Esophagus squamous epithelium (tissue), 5 donors: ENCODE measurements around the gene ZNF75A. TPM values are rescaled to one million over a fixed set of nuclear protein-coding genes. Genes with fewer than 3 reads are reported as not detected.

Experiments used
- DNase-seq: peaks from one replicate; lab custom pipeline; 2025; lab: John Stamatoyannopoulos, UW
- H3K27ac ChIP-seq, 4 donors: fragments of 200-600 bp; sonication (generic); one replicate each; pipeline ENCODE4 v1.5.1; 2016 to 2019; ENCODE audit warnings: mild to moderate bottlenecking in 1 of 4
- H3K27me3 ChIP-seq, 4 donors: fragments of 200-600 bp; sonication (generic); 1 replicate in 3 of 4; 2 replicates in 1 of 4; pipeline versions ENCODE4 v1.5.1 to v1.6.0; 2017 to 2021; ENCODE audit warnings: antibody characterized with exemption in 1 of 4
- H3K36me3 ChIP-seq, 3 donors: fragments of 200-600 bp; sonication (generic); one replicate each; pipeline ENCODE4 v1.5.1; 2016 to 2019
- H3K4me1 ChIP-seq, 3 donors: fragments of 200-600 bp; sonication (generic); one replicate each; pipeline ENCODE4 v1.5.1; 2017 to 2019
- H3K4me3 ChIP-seq, 4 donors: fragments of 200-600 bp; sonication (generic); 1 replicate in 3 of 4; 2 replicates in 1 of 4; pipeline ENCODE4 v1.5.1; 2016 to 2019; ENCODE audit warnings: mild to moderate bottlenecking in 2 of 4, moderate library complexity in 1 of 4
- H3K9me3 ChIP-seq, 3 donors: fragments of 200-600 bp; sonication (generic); one replicate each; pipeline ENCODE4 v1.5.1; 2016 to 2019
- CTCF ChIP-seq, 6 experiments: fragments of 450-650 bp in 4 of 6; fragments of 200-600 bp in 2 of 6; sonication (generic) in 2 of 6; IDR thresholded peaks; one replicate each; pipeline ENCODE4 v1.5.1; 2016 to 2019; ENCODE audit warnings: antibody characterized with exemption in 6 of 6, mild to moderate bottlenecking in 4 of 6, moderate library complexity in 4 of 6
- POLR2A ChIP-seq, 4 donors: fragments of 450-650 bp; IDR thresholded peaks; one replicate each; pipeline ENCODE4 v1.6.1; 2017; ENCODE audit warnings: antibody characterized with exemption in 4 of 4, mild to moderate bottlenecking in 4 of 4, moderate library complexity in 3 of 4
- WGBS, 2 donors: methylation state at CpG; one replicate each; pipeline ENCODE4 v1.1.5; 2018; 5-methylcytosine and 5-hydroxymethylcytosine counted together
- intact Hi-C: fragments of 100-400 bp; cut with DNase I; formaldehyde crosslinking; loops from one replicate; pipeline ENCODE4 v1.15.0; 2022
- total RNA-seq, 4 donors: library from RNA; depleted of rRNA; stranded (reverse); fragments of >200 nt; gene quantifications; one replicate each; pipeline ENCODE4 v1.1.0, GENCODE V29; 2016
- donor health status: DM: yes; HTN: yes; CAD: no.

ZNF75A gene
- total RNA-seq, 4 donors from 2014 or later, result 10.6 to 24.6 (median 18.1) TPM

GRCh38 chr16:3328643-3329042 lies 23.3 kb downstream of the ZNF75A start:
- DNase-seq, result no peak
- Histone ChIP-seq H3K4me1 (no peaks in the 10 kb centered on the region), H3K27me3 (no peaks in the 10 kb centered on the region), H3K27ac (no peak overlapping the region), H3K9me3 (peaks cover 0 to 23% (median 0%) of the 10 kb centered on the region in 3 donors), H3K36me3 (no peaks in the 10 kb centered on the region), H3K4me3 (no peak overlapping the region)
- intact Hi-C loops, result no loop called here
- WGBS, 2 donors, result 48 to 75% methylated on average over 2 of the region's 2 CpGs
- TF ChIP-seq POLR2A (IDR thresholded peaks at IDR 0.05), result no peak
- TF ChIP-seq CTCF (IDR thresholded peaks at IDR 0.05), result no peak

- no peak for DNase-seq
- Histone ChIP-seq H3K27me3 (no peaks in the 10 kb centered on the region), H3K36me3 (no peaks in the 10 kb centered on the region), H3K4me3 (no peak overlapping the region), H3K27ac (no peak overlapping the region), H3K9me3 (peaks cover 0 to 6% (median 0%) of the 10 kb centered on the region in 3 donors), H3K4me1 (no peaks in the 10 kb centered on the region)
- no peak for TF ChIP-seq CTCF (IDR thresholded peaks at IDR 0.05)
- no peak for TF ChIP-seq POLR2A (IDR thresholded peaks at IDR 0.05)
- intact Hi-C loops, result no loop called here
- 30 to 56% methylated on average over 2 of the region's 2 CpGs for WGBS, 2 donors
These were observed 40.7 kb downstream of the ZNF75A start for GRCh38 chr16:3346041-3346440.

- intact Hi-C loops, result no loop called here
- no peaks in the 10 kb centered on the region for H3K4me1 ChIP-seq
These were observed 42.3 kb downstream of the ZNF75A start for GRCh38 chr16:3347586-3347985.

GRCh38 chr16:3348547-3349167 lies 43.4 kb downstream of the ZNF75A start:
- TF ChIP-seq POLR2A (IDR thresholded peaks at IDR 0.05) (no peak), CTCF (IDR thresholded peaks at IDR 0.05) (no peak)
- no peak overlapping the region for H3K27ac ChIP-seq
- no peaks in the 10 kb centered on the region for H3K27me3 ChIP-seq
- H3K4me3 ChIP-seq, result no peak overlapping the region
- DNase-seq, result no peak
- WGBS, 2 donors, result 38 to 49% methylated on average over 2 to 4 of the region's 4 CpGs
- peaks cover 0 to 1% (median 0%) of the 10 kb centered on the region in 3 donors for H3K9me3 ChIP-seq
- no peaks in the 10 kb centered on the region for H3K4me1 ChIP-seq
- intact Hi-C loops, result no loop called here
- H3K36me3 ChIP-seq, result no peaks in the 10 kb centered on the region

More at GRCh38 chr16:3347586-3347985, 42.3 kb downstream of the ZNF75A start:
- H3K27me3 ChIP-seq, result no peaks in the 10 kb centered on the region
- H3K9me3 ChIP-seq, result peaks cover 0 to 6% (median 0%) of the 10 kb centered on the region in 3 donors
- no peak overlapping the region for H3K27ac ChIP-seq
- no peaks in the 10 kb centered on the region for H3K36me3 ChIP-seq
- no peak for DNase-seq
- no peak for TF ChIP-seq POLR2A (IDR thresholded peaks at IDR 0.05)
- TF ChIP-seq CTCF (IDR thresholded peaks at IDR 0.05), result no peak
- WGBS, 2 donors, result 59 to 64% methylated on average over 10 of the region's 10 CpGs
- no peak overlapping the region for H3K4me3 ChIP-seq

- no peak overlapping the region for H3K4me3 ChIP-seq
- intact Hi-C loops, result no loop called here
- H3K27ac ChIP-seq, result no peak overlapping the region
- whole genome bisulfite sequencing, 2 donors, result 70 to 73% methylated on average over 6 to 9 of the region's 13 CpGs
- H3K36me3 ChIP-seq, result no peaks in the 10 kb centered on the region
- H3K4me1 ChIP-seq, result no peaks in the 10 kb centered on the region
- no peaks in the 10 kb centered on the region for H3K9me3 ChIP-seq
- H3K27me3 ChIP-seq, result no peaks in the 10 kb centered on the region
- TF ChIP-seq POLR2A (IDR thresholded peaks at IDR 0.05) (no peak), CTCF (IDR thresholded peaks at IDR 0.05) (no peak)
- DNase-seq, result no peak
These were observed 43.9 kb downstream of the ZNF75A start for GRCh38 chr16:3349175-3349574.
